ENCODE data around the gene FCHSD2.

FCHSD2 gene

GRCh38 chr11:73117071-73117470, 25.0 kb downstream of the FCHSD2 start:
- TF ChIP-seq CTCF (IDR thresholded peaks at IDR 0.05; ENCODE audit: borderline replicate concordance, insufficient read depth, low read depth, low read length): no peak

DNA sequence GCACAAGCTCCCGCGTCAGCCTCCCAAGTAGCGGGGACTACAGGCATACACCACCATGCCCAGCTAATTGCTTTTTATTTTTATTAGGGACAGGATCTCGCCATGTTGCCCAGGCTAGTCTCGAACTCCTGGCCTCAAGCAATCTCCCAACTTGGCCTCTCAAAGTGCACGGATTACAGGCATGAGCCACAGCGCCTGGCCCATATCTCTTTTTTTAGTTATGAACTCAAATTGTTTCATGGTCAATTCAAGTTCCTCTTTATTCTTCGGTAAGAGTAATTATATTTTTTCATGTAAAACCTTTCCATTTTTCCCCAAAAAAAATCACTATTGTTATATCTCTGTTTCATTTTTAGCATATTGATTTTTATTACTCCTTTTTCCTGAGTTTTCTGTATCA, 25.5 kb downstream of the FCHSD2 start:
- no peak for TF ChIP-seq CTCF (IDR thresholded peaks at IDR 0.05; ENCODE audit: borderline replicate concordance, insufficient read depth, low read depth, low read length)
- no peak overlapping the region for H3K4me3 ChIP-seq (ENCODE audit: low read depth, low read length)

More at GRCh38 chr11:73117071-73117470, 25.0 kb downstream of the FCHSD2 start:
- no peak overlapping the region for H3K4me3 ChIP-seq (ENCODE audit: low read depth, low read length)

DNA sequence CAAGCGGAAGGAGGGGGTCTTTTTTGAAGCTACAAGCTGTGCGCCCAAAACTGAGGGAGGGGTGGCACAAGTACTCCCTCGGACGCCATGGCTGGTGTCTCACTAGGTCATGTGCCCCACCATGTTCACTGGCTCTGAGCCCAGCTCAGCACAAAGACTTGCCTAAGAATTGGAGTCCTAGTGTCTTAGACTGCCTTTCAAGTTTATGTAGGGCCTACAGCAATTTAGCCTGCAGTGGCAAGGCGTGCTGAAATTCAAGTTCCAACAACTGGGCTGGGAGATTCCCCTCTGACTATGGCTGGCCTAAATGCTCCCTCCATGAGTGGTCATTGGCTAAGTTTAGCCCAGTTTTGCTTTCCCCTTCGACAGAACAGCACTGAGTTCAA, 27.3 kb downstream of the FCHSD2 start:
- H3K4me3 ChIP-seq (ENCODE audit: low read depth, low read length): no peak overlapping the region
- no peak for TF ChIP-seq CTCF (IDR thresholded peaks at IDR 0.05; ENCODE audit: borderline replicate concordance, insufficient read depth, low read depth, low read length)

GRCh38 chr11:73114110-73114834, 27.8 kb downstream of the FCHSD2 start:
- H3K4me3 ChIP-seq (ENCODE audit: low read depth, low read length): no peak overlapping the region
- TF ChIP-seq CTCF (IDR thresholded peaks at IDR 0.05; ENCODE audit: borderline replicate concordance, insufficient read depth, low read depth, low read length): no peak

GRCh38 chr11:73113426-73113825, 28.7 kb downstream of the FCHSD2 start:
- no peak overlapping the region for H3K4me3 ChIP-seq (ENCODE audit: low read depth, low read length)
- no peak for TF ChIP-seq CTCF (IDR thresholded peaks at IDR 0.05; ENCODE audit: borderline replicate concordance, insufficient read depth, low read depth, low read length)

DNA sequence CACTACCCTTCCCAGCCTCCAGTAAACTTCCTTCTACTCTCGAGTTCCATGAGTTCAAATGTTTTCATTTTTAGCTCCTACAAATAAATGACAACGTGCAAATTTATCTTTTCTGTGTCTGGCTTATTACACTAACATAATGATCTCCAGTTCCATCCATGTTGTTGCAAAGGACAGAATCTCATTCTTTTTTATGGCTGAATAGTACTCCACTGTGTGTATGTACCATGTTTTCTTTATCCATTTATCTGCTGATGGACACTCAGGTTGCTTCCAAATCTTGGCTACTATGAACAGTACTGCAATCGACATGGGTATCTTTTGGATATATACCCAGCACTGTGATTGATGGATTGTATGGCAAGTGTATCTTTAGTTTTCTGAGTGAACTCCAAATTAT, 34.5 kb downstream of the FCHSD2 start:
- H3K4me3 ChIP-seq (ENCODE audit: low read depth, low read length): no peak overlapping the region
- no peak for TF ChIP-seq CTCF (IDR thresholded peaks at IDR 0.05; ENCODE audit: borderline replicate concordance, insufficient read depth, low read depth, low read length)

DNA sequence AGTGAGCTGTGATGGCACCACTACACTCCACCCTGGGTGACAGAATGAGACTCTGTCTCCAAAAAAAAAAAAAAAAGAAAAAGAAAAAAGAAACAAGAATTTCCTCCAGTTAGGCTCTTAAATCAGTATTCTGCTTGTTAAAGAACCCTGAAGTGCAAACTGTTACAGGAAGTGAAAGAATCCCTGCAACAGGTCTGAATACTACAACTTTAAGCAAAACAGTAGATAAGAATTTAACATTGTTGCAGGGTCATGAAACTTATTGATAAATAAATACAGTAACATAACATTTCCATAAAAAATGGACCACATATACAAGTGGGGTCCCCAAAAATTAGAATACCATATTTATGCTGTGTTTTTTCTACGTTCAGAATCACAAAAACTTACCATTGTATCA, 35.8 kb downstream of the FCHSD2 start:
- H3K4me3 ChIP-seq (ENCODE audit: low read depth, low read length): no peak overlapping the region

More for the DNA sequence above, 35.8 kb downstream of the FCHSD2 start:
- no peak for TF ChIP-seq CTCF (IDR thresholded peaks at IDR 0.05; ENCODE audit: borderline replicate concordance, insufficient read depth, low read depth, low read length)
